Neural progenitor cell (in vitro differentiated cells): ENCODE results near the gene NDUFA13.

Experiments
- CTCF ChIP-seq: fragments of 200-600 bp; sonication (generic); IDR thresholded peaks from 2 replicates; pipeline ENCODE4 v1.5.1; 2017; ENCODE audit warnings: antibody characterized with exemption, mild to moderate bottlenecking
- EZH2 ChIP-seq: fragments of 200-600 bp; sonication (generic); IDR thresholded peaks from 2 replicates; pipeline ENCODE4 v1.6.1; 2017; ENCODE audit warnings: antibody characterized with exemption, mild to moderate bottlenecking, moderate library complexity
- EZH2phosphoT487 ChIP-seq: fragments of 200-600 bp; sonication (generic); IDR thresholded peaks from 2 replicates; pipeline ENCODE4 v1.6.1; 2017; ENCODE audit warnings: antibody characterized with exemption

- no peak for TF ChIP-seq CTCF
- no peak for TF ChIP-seq EZH2phosphoT487
- TF ChIP-seq EZH2, result no peak
These were observed 29.0 kb downstream of the NDUFA13 start for GRCh38 chr19:19544954-19545591.
